GM18870 (cell line): ENCODE data around the gene CALY.

ENCODE experiments used
- ATAC-seq: cut with Tn5 transposase; IDR thresholded peaks from one replicate; pipeline ENCODE4 v1.9.1; 2021; ENCODE audit warnings: moderate library complexity; ENCODE audit not compliant: unreplicated experiment

Gene CALY

DNA sequence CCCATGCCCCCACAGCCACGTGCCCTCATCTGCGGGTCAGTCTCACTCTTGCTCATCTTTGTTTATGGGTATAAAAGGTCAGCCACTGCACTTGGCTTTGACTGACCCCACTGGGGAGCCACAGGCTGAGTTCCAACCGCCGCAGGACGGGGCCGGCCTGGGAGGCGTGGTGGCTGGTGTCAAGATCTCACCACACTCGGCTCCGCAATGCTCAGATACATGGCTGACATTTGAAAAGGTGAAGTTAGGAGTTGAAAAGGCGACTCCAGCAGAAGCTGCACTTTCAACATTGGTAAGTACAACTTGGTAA lies 42.9 kb downstream of the CALY start:
- no peak for ATAC-seq

DNA sequence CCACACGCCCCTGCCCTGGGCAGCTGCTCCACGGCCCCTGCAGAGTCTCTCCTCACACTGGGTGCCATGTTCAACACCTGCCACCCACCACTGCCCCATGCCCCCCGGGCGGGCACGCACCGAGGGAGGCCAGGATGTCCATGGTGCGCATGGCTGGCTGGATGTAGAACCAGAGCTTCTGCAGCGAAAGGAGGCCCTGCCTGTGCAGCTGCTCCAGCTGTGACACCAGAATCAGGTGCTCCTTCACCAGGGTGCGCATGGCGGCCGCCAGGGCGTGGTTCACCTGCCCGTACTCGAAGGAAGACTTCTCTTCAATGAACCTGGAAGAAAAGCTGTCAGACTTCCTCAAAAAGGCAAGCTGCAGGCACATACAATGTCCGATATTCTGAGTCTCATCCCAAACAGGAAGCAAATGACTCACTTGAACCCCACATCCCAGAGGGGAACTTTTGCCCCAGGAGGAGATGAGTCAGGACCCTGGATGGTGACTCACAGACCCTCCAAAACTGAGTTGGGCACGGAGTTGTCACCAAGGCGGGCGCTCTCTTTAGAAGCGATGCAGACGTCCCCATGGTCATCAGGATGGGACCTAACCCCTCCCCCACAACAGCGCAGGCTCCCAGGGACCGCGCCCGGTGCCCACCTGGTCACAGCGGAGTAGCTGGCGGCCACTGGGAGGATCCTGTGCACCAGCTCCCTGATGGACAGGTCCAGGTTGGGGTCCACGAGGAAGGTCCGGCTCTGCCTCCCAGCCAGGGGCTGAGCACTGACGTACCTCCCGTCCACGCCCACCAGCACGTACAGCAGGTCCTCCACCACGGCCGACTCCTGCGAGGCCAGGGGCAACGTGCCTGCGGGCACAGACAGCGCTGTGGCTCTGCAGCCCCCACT lies 43.5 kb downstream of the CALY start:
- ATAC-seq: no peak

DNA sequence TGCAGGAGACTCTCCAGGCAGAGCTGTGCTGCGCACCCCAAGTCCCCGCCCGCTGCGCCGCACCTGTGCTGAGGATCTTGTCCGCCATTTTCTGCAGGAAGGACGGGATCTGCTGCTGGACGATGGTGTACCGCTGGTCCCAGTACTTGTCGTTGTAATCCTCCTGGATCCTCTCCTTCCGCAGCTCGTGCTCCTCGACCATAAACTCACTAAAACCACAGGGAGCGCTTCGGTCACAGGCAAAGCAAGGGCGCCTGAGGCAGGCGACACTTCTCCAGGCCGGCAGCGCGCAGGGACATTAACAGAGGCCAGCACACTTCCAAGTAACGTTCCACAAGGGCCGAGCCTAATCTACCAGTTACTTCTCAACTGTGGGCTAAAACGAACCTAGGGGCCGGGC lies 46.9 kb downstream of the CALY start:
- ATAC-seq: no peak

DNA sequence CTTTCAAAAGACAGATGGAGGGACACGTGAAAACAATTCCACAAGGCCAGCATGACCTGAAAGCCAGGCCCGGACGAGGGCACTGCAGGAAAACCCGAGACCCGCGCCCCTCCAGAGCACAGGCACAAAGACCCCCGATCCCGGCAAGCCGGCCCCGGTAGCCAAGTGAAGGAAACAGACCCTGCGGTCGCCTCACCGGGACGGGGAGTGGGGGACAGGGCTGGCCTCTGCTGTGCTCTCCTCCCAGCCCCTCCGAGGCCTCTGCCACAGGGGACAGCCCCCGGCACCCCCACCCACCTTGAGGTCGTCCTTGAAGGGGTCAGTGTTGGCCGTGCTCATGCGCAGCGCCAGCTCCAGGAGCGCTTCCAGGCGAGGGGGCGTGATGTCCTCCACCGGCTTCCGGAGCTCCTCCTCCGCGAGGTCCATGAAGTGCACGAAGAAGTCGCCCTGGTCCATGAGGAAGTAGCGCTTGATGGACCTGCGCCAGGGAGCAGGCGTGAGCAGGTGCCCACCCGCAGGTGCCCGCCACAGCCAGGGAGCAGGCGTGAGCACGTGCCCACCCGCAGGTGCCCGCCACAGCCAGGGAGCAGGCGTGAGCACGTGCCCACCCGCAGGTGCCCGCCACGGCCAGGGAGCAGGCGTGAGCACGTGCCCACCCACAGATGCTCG lies 48.7 kb downstream of the CALY start:
- no peak for ATAC-seq

DNA sequence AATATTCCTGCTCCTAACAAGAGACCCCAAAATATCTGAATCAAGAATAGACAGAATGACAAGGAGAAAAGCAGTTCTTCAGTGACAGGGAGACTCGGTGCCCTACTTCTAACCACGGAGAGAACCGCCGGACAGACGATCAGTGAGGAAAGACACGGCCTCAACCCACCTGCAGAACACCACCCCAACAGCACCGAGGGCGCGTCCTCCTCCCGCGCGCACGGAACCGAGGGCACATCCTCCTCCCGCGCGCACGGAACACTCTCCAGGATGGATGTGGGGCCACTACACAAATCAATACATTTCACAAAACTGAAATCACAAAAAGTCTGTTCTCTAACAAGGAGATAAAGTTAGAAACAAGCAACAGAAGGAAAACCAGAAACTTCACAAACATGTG lies 50.3 kb downstream of the CALY start:
- no peak for ATAC-seq

DNA sequence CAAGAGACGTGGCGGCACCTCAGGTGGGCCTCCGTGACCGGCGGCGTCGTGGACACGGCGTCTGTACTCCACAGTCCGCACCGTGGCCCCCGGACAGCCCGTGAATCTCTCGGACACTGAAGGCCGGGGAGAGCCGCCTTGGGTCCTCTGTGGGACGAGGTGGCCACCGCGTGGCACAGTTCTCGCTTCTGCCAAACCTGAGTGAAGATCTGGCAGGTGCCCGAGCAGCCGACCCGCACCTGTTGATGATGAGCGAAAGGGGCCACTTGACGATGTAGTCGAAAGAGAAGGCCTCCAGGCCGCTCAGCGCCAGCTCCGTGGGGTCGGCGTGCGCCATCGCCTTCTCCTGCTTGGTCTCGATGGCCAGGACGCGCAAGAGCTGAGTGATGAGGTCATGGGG lies 51.5 kb downstream of the CALY start:
- no peak for ATAC-seq

DNA sequence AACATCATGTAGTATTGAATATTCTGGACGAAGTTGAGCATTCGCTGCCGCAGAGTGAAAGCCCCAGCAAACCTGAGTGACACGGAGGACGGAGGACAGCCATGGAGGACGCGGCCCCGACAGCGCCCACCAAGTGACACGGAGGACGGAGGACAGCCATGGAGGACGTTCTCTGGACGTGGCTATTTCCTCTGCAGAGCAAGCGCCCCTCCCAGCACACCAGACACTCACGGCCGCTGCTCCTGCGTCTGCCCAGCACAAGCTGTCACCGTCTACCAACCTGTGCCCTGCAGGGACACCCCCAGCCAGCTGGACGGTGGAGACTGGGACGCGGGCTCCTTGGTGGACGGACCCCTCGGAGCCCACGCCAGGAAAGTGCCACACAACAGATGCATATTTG lies 52.8 kb downstream of the CALY start:
- no peak for ATAC-seq

DNA sequence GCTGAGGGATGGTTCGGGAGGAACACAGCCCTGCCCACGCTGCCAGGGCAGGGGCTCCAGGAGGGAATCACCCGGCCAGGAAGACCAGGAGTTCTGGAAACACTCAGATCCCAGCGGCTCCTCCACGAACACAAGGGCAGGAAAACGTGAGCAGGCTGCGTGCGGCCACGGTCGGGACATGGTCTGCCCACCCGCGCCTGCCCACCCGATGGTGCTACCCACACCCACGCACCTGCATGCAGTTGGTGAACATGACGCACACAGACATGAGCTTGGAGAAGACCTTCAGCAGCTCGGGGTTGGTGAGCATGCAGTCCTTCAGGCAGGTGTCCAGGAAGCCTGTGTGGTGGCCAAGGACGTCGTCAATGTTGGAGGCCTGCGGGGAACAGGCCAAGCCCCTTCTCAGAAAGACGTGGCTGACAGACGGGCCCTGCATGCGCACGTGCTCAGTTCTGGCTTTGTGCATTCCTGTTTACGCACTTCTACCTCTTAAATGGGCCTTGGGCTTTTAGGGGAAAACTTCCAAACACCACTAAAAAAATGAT lies 53.8 kb downstream of the CALY start:
- no peak for ATAC-seq

DNA sequence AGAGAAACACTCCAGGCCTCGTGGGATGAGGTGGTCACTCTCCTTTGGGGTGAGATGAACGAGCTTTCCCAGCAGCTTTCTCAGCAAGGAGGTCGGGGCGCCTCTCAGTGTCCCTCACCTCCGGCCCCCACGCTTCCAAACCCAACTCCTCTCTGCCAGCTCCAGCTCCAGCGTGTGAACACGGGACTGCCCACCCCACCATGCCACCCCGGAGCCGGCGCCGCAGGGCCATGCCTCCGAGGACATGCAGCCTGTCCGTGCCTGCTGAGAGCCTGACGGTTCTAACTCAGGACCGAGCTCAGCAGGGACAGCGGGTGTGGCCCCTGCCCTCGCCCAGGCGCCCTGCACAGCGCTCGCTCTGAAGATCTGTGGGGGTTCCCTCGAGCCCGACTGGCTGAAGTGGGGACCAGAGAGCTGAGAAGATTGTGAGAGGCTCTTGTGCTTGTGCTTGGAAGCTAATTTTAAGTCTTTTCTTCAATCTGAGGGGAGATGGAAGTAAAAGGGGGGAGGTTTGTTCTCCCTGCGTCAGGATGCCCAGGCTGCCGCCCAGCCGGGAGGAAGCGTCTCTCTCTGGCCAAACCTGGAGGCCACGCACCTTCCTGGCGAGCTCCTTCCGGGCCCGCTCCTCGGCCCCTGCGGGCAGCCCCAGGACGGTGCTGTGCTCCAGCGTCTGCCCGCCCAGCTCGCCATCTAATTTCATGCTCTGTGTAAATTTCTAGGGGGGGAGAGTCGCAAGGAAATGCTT lies 54.9 kb downstream of the CALY start:
- no peak for ATAC-seq

DNA sequence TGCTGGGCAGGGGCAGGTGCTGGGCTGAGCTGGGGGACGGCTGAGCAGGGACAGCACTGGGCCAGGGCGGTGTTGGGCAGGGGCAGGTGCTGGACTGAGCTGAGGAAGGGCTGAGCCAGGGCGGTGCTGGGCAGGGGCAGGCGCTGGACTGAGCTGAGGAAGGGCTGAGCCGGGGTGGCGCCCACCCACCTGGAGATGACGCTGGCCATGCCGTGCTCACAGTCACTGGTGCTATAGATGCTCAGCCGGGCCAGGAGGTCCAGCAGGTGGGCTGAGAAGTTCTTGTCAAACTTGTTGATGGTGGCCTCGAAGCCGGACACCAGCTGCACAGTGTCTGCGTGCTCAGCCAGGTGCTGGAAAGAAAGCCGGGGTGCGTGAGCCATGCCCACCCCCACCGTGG lies 55.6 kb downstream of the CALY start:
- no peak for ATAC-seq

DNA sequence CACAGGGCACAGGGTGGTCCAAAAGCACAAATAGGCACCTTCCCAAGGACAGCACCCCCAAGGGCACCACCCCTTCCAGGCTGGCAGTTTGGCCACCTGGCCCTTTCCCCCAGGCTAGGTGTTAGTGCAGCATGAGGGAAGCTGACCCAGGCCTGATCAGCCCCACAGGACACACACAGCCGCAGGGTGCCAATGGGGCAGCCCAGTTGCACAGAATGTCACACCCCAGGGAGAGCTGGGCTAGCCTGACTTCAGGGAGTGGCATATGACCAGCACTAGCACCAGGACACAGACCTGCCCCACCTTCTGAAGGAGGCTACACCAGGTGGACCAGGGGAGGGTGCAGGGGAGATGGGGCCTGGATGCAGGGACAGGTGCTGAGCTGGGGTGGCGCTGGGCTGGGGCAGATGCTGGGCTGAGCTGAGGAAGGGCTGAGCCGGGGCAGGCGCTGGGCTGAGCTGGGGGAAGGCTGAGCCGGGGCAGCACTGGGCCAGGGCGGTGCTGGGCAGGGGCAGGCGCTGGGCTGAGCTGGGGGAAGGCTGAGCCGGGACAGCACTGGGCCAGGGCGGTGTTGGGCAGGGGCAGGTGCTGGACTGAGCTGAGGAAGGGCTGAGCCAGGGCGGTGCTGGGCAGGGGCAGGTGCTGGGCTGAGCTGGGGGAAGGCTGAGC lies 56.2 kb downstream of the CALY start:
- ATAC-seq: no peak

DNA sequence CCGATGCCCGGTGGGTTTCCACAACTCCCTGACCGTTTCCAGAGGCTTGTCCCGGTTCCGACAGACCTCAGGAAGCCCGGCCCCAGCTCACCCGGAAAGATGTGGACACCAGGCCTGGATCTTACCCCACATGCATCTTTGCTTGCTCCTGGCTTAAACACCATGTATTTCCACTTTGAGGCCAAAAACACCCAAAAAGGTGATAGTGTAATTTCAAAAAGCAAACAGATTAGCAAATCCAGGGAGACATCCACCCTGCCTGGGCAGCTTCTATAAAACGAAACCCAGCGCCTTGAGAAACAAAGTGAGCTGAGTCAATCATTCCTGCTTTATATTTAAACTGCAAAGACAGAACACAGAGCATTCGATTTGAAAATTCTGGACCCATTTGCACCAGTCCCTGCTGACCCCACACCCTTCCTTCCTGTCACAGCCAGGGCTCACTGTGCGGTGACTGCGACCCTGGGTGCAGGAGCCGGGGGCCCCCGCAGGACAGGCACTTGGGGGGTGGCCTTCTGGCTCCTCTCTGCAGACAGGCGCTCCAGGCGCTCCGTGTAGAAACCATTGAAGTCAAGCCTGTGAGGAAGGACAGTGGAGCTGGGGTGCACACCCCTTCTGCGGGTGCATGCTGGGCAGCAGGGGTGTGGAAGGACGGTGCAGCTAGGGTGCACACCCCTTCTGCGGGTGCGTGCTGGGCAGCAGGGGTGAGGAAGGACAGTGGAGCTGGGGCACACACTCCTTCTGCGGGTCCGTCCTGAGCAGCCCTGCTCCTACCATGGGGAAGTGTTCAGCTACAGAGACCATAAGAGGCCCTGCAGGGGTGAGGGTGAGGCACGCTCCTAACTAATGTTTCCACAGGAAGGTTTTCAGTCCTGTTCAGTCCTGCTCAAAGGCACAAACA lies 57.1 kb downstream of the CALY start:
- no peak for ATAC-seq

DNA sequence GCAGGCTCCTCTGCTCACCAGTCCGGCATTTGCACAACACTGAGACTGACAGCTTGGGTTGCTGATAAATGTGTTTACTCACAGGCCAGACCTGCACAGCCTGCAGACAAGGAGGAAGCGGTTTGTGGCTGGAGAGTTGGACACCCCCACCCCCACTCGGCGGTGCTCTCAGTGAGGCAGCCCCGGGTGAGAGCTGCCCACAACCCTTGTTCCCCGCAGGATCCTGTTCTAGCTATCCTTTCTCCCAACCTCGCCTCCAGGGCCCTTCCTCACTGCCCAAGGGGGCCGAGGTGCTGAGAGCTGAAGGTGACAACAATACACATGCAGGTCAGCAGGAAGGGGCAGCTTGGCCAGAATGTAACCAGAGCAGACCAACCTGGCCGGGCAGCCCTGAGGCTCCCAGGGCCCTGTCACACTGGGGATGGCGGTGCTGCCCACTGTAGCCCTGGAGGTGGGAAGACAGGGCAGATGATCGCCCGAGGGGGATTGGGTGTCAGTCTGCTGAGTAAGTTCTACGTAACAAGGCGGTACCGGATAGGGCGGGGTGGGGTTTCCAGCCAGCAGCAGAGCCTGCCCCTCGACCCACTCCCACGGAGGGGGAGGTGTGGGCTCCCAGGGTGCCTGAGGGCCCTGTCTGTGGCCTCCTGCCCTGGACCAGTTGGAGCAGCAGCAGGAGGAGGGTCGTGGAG lies 58.0 kb downstream of the CALY start:
- ATAC-seq: peak; percentile 36

DNA sequence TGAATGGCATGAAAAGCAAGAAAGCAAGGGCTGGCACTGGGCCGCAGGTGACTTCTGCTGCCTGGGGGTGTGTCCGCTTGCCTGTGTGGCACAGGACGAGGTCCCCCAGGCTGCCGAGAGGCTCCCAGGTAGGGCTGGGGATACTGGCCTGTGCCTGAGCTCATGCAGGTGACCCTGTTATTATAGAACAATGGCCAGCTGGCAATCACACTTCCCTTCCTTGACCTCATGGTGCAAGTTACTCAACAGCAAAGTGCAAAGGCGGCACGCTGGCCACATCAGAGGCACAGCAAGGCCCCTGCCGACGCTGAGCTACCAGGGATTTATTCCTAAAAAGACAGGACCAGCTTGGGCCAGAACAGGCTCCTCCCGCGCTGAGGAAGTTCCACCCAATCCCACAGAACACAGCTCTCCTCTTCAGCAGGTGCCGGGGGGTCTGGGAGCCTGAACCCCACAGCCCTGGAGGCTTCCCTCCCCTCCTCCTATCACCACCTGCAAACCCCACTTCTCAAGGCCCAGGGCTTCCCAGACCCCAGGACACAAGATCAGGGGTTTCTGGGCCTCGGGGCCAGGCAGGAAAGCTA lies 58.6 kb downstream of the CALY start:
- ATAC-seq: no peak

DNA sequence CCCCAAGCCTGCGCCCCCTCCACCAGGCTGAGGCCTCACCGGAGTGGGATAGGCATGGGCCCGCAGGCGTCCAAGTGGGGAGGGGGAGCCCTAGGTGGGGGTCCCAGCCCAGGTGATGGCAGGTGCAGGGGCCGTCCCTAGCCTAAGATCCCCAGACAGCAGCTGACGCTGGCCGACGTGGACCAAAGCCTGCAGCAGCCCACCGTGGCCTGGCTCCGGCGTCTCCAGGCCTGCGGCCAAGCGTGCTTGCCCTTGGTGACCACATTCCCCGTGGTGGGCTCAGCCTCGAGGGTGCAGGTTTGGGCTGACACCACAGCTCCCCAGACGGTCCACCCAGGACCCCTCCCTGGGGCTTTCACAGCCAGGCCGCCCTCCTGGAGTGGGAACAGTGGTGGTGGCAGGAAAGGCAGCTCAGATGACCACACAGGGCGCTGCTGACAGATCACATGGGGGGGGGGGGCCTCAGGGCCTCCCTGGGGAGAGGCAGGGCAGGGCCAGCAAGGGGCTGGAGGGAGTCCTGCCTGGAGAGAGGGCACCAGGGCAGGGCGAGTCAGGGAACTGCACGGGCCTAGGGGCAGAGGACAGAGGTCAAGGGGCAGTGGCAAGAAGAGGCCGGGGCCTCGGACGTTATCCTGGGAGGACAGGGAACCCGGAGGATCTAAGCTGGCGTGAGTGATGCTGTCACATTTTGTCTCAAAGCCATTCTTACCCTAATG lies 59.3 kb downstream of the CALY start:
- ATAC-seq: no peak

DNA sequence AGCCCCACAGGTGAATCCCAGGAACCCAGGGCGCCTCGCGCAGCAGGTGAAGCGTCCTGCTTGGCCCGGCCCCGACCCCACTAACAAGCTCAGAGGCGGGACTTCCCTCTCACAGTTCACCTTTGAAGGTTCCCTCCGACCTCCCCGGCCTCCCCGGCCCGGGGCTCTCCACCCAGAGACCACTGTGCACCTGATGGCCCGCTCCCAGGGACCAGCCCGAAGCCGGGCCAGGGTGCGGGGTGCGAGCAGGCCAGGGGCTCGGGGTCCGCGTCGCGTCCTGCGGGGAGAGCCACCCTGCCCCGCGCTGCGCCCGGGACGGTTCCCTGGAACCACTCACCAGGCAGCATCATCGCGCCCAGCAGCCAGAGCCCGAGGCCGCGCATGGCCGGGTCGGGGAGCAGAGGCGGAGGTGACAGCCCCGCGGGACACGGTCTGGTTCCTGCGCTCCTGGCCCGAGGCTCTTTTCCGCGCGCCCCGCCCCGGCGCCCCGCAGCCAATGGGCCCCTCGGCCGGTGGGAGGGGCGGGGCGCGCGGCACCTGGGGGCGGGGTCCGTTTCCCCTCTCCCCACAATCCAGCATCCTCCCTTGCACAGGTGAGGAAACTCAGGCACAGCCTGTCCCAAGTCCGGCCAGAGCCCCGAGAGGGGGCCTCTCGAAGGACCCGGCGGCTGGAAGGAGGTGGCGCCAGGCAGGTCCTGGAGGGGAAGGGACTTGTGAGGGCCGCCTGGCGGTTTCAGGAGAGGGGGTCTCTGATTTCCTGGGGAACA lies 60.1 kb downstream of the CALY start, which contains the start of gene ADAM8:
Gene ADAM8, minus strand, starts transcription at position 434 of the 767 bp plus-strand sequence. Its CDS starts 51 bp downstream, at position 383.
- ATAC-seq: no peak

DNA sequence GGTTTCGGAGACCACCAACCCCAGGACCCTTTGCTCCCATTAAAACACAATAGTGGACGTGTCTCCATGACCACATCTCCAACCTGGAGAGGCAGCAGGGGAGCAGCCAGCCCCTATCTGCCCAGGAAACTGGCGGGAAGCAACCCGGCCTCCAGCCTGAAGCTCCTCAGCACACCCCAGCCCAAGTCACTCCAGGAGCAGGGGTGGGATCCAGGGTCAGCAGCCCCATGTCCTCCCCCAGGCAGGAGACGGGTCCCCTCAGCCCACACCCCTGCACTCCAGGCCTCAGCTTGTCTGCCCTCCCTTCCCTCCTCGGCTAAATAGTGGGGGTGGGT lies 60.6 kb downstream of the CALY start:
- no peak for ATAC-seq

DNA sequence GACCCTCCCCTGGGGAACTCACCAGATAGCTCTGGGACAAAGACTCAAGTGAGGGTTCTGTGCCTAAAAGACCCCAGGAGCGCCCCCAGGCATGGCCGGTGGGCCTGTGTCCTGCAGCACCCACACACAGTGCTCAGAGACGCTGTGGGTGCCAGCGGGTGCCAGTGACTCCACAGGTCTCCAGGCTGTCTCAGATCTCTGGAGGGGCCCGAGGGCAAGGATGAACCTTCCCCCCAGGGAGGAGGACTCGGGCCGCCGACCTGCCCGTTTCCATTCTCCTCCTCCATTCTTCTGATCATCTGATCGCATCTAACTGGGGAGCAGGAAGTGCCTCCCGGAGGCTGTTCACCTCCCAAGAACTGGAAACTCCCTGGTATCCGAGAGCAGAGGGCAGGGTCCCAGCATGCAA lies 61.0 kb downstream of the CALY start:
- ATAC-seq: peak; percentile 29
